ENCODE data around the gene RNF212B. TPM values are rescaled to one million over a fixed set of nuclear protein-coding genes. Genes with fewer than 3 reads are reported as not detected.

Gene RNF212B
- total and polyA plus RNA-seq, 2 of the 13 experiments (the other 11 are each of a cell fraction or from before 2014, with no cell fraction given), result 0.05 TPM; not detected in 1

DNA sequence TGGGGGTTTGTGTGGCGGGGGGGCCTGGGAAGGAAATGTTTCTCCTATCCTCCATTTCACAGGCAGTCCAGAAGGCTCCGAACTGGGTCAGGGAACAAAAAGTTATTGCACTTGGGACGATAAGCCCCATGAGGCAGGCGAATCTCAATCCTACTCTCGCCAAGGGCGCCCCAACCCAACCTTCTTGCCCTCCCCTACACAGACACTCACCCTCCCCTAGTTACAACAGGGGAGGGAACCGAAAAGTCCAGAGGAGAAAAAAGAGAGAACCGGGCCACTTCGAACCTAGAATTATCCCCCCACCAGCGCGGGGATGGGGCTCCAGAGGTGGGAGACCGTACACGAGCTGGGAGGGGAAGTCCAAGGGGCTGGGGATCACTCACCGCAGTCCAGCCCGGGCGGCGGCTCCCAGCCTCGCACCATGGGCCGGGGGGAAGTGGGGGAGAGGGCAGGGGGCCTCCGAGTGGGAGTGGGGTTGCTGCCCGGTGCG is 47.8 kb downstream of the RNF212B start (continued):
- TF ChIP-seq, protein P1, sequence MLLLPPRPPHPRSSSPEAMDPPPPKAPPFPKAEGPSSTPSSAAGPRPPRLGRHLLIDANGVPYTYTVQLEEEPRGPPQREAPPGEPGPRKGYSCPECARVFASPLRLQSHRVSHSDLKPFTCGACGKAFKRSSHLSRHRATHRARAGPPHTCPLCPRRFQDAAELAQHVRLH (CRISPR knock-in tag; IDR thresholded peaks at IDR 0.05; ENCODE audit: borderline replicate concordance, low read depth), result no peak
- TF ChIP-seq ZNF331 (CRISPR knock-in tag; IDR thresholded peaks at IDR 0.05) (no peak), HDAC2 (CRISPR knock-in tag; IDR thresholded peaks at IDR 0.05) (no peak), TEAD3 (CRISPR knock-in tag; optimal IDR thresholded peaks at IDR 0.05; ENCODE audit: borderline replicate concordance) (peak; percentile 0), ZNF138 (CRISPR knock-in tag; IDR thresholded peaks at IDR 0.05; ENCODE audit: low read depth) (0 out of 2 replicates have a peak, but pooled peaks have one; percentile 37), ZNF274 (CRISPR knock-in tag; IDR thresholded peaks at IDR 0.05) (0 out of 2 replicates have a peak, but pooled peaks have one; percentile 10), ZNF672 (CRISPR knock-in tag; IDR thresholded peaks at IDR 0.05) (no peak), NRL (CRISPR knock-in tag; IDR thresholded peaks at IDR 0.05; ENCODE audit: borderline replicate concordance) (no peak; the same call in none of the 2 replicates), ARHGAP35 (CRISPR knock-in tag; IDR thresholded peaks at IDR 0.05; ENCODE audit: borderline replicate concordance) (0 out of 2 replicates have a peak, but pooled peaks have one; percentile 10), SOX13 (IDR thresholded peaks at IDR 0.05) (peak; percentile 15; the same call in 1 of the 2 replicates), SOX13 (CRISPR knock-in tag; conservative IDR thresholded peaks at IDR 0.05 in 1 of 2, IDR thresholded peaks at IDR 0.05 in 1 of 2) (no peak), ZNF879 (CRISPR knock-in tag; IDR thresholded peaks at IDR 0.05) (no peak), SMYD3 (CRISPR knock-in tag; IDR thresholded peaks at IDR 0.05) (peak; percentile 88; the same call in 1 of the 2 replicates), HOXD1 (CRISPR knock-in tag; IDR thresholded peaks at IDR 0.05) (no peak), ZFP62 (CRISPR knock-in tag; IDR thresholded peaks at IDR 0.05) (no peak), ZNF839 (CRISPR knock-in tag; IDR thresholded peaks at IDR 0.05; ENCODE audit: borderline replicate concordance) (no peak), FOXK1 (CRISPR knock-in tag; IDR thresholded peaks at IDR 0.05; ENCODE audit: borderline replicate concordance, low read depth) (no peak), ZBTB42 (CRISPR knock-in tag; IDR thresholded peaks at IDR 0.05) (peak; percentile 76), RFX1 (IDR thresholded peaks at IDR 0.05) (no peak), ZSCAN29 (CRISPR knock-in tag; conservative IDR thresholded peaks at IDR 0.05) (no peak), MAFG (CRISPR knock-in tag; IDR thresholded peaks at IDR 0.05) (no peak), ZNF441 (CRISPR knock-in tag; IDR thresholded peaks at IDR 0.05; ENCODE audit: borderline replicate concordance) (no peak), ZMYM3 (CRISPR knock-in tag; IDR thresholded peaks at IDR 0.05) (no peak; the same call in 1 of the 2 replicates), NCOR1 (IDR thresholded peaks at IDR 0.05; ENCODE audit: borderline replicate concordance, low read length) (no peak)
- TF ChIP-seq, protein P2, sequence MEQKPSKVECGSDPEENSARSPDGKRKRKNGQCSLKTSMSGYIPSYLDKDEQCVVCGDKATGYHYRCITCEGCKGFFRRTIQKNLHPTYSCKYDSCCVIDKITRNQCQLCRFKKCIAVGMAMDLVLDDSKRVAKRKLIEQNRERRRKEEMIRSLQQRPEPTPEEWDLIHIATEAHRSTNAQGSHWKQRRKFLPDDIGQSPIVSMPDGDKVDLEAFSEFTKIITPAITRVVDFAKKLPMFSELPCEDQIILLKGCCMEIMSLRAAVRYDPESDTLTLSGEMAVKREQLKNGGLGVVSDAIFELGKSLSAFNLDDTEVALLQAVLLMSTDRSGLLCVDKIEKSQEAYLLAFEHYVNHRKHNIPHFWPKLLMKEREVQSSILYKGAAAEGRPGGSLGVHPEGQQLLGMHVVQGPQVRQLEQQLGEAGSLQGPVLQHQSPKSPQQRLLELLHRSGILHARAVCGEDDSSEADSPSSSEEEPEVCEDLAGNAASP (CRISPR knock-in tag; IDR thresholded peaks at IDR 0.05; ENCODE audit: borderline replicate concordance), result no peak
- TF ChIP-seq, protein P3, sequence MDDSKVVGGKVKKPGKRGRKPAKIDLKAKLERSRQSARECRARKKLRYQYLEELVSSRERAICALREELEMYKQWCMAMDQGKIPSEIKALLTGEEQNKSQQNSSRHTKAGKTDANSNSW (CRISPR knock-in tag; IDR thresholded peaks at IDR 0.05; ENCODE audit: borderline replicate concordance), result no peak
- TF ChIP-seq, protein P4, sequence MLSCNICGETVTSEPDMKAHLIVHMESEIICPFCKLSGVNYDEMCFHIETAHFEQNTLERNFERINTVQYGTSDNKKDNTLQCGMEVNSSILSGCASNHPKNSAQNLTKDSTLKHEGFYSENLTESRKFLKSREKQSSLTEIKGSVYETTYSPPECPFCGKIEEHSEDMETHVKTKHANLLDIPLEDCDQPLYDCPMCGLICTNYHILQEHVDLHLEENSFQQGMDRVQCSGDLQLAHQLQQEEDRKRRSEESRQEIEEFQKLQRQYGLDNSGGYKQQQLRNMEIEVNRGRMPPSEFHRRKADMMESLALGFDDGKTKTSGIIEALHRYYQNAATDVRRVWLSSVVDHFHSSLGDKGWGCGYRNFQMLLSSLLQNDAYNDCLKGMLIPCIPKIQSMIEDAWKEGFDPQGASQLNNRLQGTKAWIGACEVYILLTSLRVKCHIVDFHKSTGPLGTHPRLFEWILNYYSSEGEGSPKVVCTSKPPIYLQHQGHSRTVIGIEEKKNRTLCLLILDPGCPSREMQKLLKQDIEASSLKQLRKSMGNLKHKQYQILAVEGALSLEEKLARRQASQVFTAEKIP (CRISPR knock-in tag; IDR thresholded peaks at IDR 0.05; ENCODE audit: borderline replicate concordance), result no peak
- TF ChIP-seq, protein P5, sequence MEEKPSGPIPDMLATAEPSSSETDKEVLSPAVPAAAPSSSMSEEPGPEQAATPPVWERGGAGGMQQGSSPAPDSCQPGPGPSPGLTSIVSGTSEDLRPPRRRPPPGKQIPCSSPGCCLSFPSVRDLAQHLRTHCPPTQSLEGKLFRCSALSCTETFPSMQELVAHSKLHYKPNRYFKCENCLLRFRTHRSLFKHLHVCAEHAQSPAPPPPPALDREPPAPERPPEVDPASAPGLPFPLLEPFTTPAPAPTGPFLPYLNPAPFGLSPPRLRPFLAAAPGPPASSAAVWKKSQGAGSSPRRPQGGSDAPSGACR (CRISPR knock-in tag; IDR thresholded peaks at IDR 0.05), result peak; percentile 25; the same call in 1 of the 2 replicates

All from HepG2 (cell line).